ENCODE results near the gene NPAS3. TPM values are rescaled to one million over a fixed set of nuclear protein-coding genes. Genes with fewer than 3 reads are reported as not detected.
A peak's percentile ranks its signal among the peaks of the same experiment; 100 is the strongest.

NPAS3 gene
- total and polyA plus RNA-seq, 2 donors (not counting 1 experiment from before 2014, with no cell fraction given) = 0.10 to 0.50 TPM

DNA sequence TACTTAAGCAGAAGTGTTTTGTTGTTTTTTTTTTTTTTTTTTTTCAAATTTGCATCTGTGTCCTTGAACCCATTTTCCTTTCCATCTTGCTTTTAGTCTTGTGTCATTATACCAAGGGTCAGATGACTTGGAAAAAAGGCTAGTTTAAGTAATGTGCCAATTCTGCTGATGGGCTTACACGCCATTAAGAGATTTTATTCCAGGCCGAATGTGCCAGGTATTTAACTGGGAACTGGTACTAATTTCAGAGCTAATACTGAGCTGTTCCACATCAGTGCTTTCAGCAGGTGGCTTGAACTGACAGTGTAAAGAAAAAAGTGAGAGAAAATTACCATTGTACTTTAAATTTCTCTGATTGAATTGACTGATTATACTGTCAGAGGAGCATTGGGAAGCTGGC is 224.9 kb downstream of the NPAS3 start:
- Histone ChIP-seq H3K4me3 (replicated peaks in 1 of 4; ENCODE audit: control extremely low read depth in 1 of 4, insufficient read depth in 1 of 4, low read depth in 3 of 4, low read length in 4 of 4) (no peak overlapping the region), H3K27me3 (ENCODE audit: control insufficient read depth, insufficient read depth, low read length) (no peaks in the 10 kb centered on the region), H3K79me2 (ENCODE audit: control insufficient read depth, insufficient read depth, low read length) (no peaks in the 10 kb centered on the region), H4K20me1 (ENCODE audit: control insufficient read depth, extremely low read depth, insufficient read depth, low read length) (no peaks in the 10 kb centered on the region), H3K27ac (ENCODE audit: insufficient read depth, low read length) (no peak overlapping the region), H3K4me1 (ENCODE audit: control insufficient read depth, extremely low read depth, insufficient read depth, low read length) (no peaks in the 10 kb centered on the region), H3K4me2 (ENCODE audit: extremely low read depth, insufficient read depth, low read length) (no peak overlapping the region), H2AFZ (ENCODE audit: low read length) (no peak overlapping the region), H3K36me3 (ENCODE audit: control insufficient read depth, insufficient read depth, low read length) (no peaks in the 10 kb centered on the region), H3K9ac (ENCODE audit: insufficient read depth, low read length) (no peak overlapping the region), H3K9me3 (ENCODE audit: control insufficient read depth, insufficient read depth, low read depth, low read length) (no peaks in the 10 kb centered on the region)
- DNase-seq (ENCODE audit: low read depth in 2 of 2) = no peak
- no peak for TF ChIP-seq CTCF (conservative IDR thresholded peaks at IDR 0.05 in 1 of 2, IDR thresholded peaks at IDR 0.05 in 1 of 2; ENCODE audit: low read depth in 1 of 2, low read length in 2 of 2)
- no peak for TF ChIP-seq EZH2 (IDR thresholded peaks at IDR 0.05; ENCODE audit: low read length, missing control alignments)

DNA sequence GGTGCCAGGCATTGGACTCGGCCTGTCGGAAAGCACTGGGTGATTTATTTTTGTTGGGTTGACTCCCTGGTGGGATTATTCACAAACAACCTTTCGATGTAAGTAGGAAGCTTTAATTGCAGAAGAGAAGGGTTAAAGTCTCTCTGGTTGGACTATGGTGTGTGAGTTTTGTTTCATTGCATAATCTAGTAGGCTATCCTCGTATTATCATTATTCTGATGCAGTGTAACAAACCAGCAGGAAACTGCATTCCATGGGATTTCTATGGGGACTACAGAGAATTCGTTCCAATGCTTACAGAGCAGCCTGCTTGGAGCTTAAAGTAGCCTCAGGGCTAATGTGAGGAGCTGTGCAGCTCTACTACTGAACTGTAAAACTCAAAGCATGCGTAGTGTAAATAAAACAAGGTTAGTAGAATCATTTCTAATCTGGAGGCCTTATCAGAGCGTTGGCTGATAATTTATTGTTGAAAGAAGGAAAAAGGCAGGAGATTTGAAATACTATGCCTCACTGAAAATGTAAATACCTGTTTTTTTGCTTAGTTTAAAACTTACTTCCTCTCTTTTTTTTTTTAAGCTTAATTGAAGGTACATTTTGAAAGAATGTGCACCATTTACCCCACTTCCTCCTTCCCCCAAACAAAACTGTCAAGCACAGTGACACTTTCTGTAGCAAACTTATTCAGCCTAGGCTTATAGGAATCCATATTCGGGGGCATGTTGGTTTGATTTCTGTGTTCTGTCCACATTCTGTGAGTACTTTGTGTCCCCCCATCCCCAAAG is 226.7 kb downstream of the NPAS3 start:
- peak in 1 of 2 donors; percentile 35 for DNase-seq (ENCODE audit: low read depth in 2 of 2)
- no peak overlapping the region for H3K9ac ChIP-seq (ENCODE audit: insufficient read depth, low read length)
- H4K20me1 ChIP-seq (ENCODE audit: control insufficient read depth, extremely low read depth, insufficient read depth, low read length) = no peaks in the 10 kb centered on the region
- no peaks in the 10 kb centered on the region for H3K4me1 ChIP-seq (ENCODE audit: control insufficient read depth, extremely low read depth, insufficient read depth, low read length)
- no peak overlapping the region for H3K27ac ChIP-seq (ENCODE audit: insufficient read depth, low read length)
- no peaks in the 10 kb centered on the region for H3K36me3 ChIP-seq (ENCODE audit: control insufficient read depth, insufficient read depth, low read length)
- H2AFZ ChIP-seq (ENCODE audit: low read length) = no peak overlapping the region
- no peaks in the 10 kb centered on the region for H3K27me3 ChIP-seq (ENCODE audit: control insufficient read depth, insufficient read depth, low read length)
- TF ChIP-seq CTCF (conservative IDR thresholded peaks at IDR 0.05 in 1 of 2, IDR thresholded peaks at IDR 0.05 in 1 of 2; ENCODE audit: low read depth in 1 of 2, low read length in 2 of 2) (no peak), EZH2 (IDR thresholded peaks at IDR 0.05; ENCODE audit: low read length, missing control alignments) (no peak)
- H3K9me3 ChIP-seq (ENCODE audit: control insufficient read depth, insufficient read depth, low read depth, low read length) = no peaks in the 10 kb centered on the region
- H3K4me3 ChIP-seq (replicated peaks in 1 of 4; ENCODE audit: control extremely low read depth in 1 of 4, insufficient read depth in 1 of 4, low read depth in 3 of 4, low read length in 4 of 4) = no peak overlapping the region
- no peak overlapping the region for H3K4me2 ChIP-seq (ENCODE audit: extremely low read depth, insufficient read depth, low read length)
- H3K79me2 ChIP-seq (ENCODE audit: control insufficient read depth, insufficient read depth, low read length) = no peaks in the 10 kb centered on the region

DNA sequence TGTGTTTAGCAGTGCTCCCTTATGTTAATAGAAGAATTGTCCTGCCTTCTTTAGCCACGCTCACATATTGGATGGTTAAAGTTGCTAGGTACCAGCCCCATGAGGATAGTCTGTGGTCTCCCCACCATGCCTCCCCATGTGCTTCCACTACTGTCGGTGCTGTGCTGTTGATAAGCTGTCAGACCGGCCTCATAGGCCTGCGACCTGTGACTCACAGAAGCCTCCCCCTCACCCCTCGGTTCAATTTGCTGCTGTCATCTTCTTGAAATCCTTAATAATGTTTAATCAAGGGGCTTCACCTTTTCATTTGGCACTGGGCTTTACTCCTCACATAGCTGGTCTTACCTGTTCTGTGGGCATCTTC is 227.2 kb downstream of the NPAS3 start:
- H4K20me1 ChIP-seq (ENCODE audit: control insufficient read depth, extremely low read depth, insufficient read depth, low read length) = no peaks in the 10 kb centered on the region
- H3K9me3 ChIP-seq (ENCODE audit: control insufficient read depth, insufficient read depth, low read depth, low read length) = no peaks in the 10 kb centered on the region
- H3K27ac ChIP-seq (ENCODE audit: insufficient read depth, low read length) = no peak overlapping the region
- no peak for TF ChIP-seq CTCF (conservative IDR thresholded peaks at IDR 0.05 in 1 of 2, IDR thresholded peaks at IDR 0.05 in 1 of 2; ENCODE audit: low read depth in 1 of 2, low read length in 2 of 2)
- TF ChIP-seq EZH2 (IDR thresholded peaks at IDR 0.05; ENCODE audit: low read length, missing control alignments) = no peak
- DNase-seq (ENCODE audit: low read depth in 2 of 2) = no peak
- no peaks in the 10 kb centered on the region for H3K36me3 ChIP-seq (ENCODE audit: control insufficient read depth, insufficient read depth, low read length)
- no peaks in the 10 kb centered on the region for H3K27me3 ChIP-seq (ENCODE audit: control insufficient read depth, insufficient read depth, low read length)
- H3K4me2 ChIP-seq (ENCODE audit: extremely low read depth, insufficient read depth, low read length) = no peak overlapping the region
- no peaks in the 10 kb centered on the region for H3K4me1 ChIP-seq (ENCODE audit: control insufficient read depth, extremely low read depth, insufficient read depth, low read length)
- H2AFZ ChIP-seq (ENCODE audit: low read length) = no peak overlapping the region
- no peaks in the 10 kb centered on the region for H3K79me2 ChIP-seq (ENCODE audit: control insufficient read depth, insufficient read depth, low read length)
- H3K9ac ChIP-seq (ENCODE audit: insufficient read depth, low read length) = no peak overlapping the region
- H3K4me3 ChIP-seq (replicated peaks in 1 of 4; ENCODE audit: control extremely low read depth in 1 of 4, insufficient read depth in 1 of 4, low read depth in 3 of 4, low read length in 4 of 4) = no peak overlapping the region
